HTERT RPE-1 (cell line): ENCODE data around the gene MLLT11.

Experiments
- in situ Hi-C: fragments of 300-500 bp; cut with MboI; formaldehyde crosslinking; loops from 4 replicates; pipeline ENCODE4 v1.14.3; 2020; ENCODE audit warnings: low sequenced_read_pairs

The MLLT11 gene

GRCh38 chr1:151060007-151060656 is at the start of gene MLLT11:
TSS of gene MLLT11 (plus strand) at chr1:151060397. CDS start at chr1:151067225, 6,828 bp downstream.
- in situ Hi-C loops: no loop called here

GRCh38 chr1:151011154-151011850 is 48.9 kb upstream of the MLLT11 start:
- in situ Hi-C loops: no loop called here

- in situ Hi-C loops: no loop called here
Observed at GRCh38 chr1:151012684-151013471, 47.3 kb upstream of the MLLT11 start.

DNA sequence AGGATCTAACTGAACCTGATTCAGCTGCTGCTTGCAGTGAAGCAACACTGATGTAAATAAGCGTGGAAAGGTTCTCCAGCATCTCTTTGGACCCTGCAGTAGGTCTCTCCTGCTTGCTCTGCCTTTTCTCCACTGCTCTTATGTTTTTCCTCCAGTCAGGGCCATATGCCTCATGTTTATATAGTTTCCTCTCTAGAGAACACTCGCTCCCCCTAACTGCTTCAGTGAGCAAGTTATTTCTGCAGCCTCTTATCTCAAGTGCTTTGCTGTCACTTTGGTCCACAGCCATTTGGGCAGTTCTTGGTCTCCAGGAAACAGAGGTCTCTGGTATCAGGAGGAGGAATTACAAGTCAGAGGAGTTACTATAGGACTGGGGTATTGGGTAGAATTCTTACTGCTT is 46.7 kb upstream of the MLLT11 start:
- in situ Hi-C loops: no loop called here

GRCh38 chr1:151024540-151025146 is 35.6 kb upstream of the MLLT11 start:
- in situ Hi-C loops: no loop called here

GRCh38 chr1:151026460-151026859 is 33.7 kb upstream of the MLLT11 start:
- in situ Hi-C loops: no loop called here

GRCh38 chr1:151032164-151032563 is 28.0 kb upstream of the MLLT11 start:
- in situ Hi-C loops: no loop called here

DNA sequence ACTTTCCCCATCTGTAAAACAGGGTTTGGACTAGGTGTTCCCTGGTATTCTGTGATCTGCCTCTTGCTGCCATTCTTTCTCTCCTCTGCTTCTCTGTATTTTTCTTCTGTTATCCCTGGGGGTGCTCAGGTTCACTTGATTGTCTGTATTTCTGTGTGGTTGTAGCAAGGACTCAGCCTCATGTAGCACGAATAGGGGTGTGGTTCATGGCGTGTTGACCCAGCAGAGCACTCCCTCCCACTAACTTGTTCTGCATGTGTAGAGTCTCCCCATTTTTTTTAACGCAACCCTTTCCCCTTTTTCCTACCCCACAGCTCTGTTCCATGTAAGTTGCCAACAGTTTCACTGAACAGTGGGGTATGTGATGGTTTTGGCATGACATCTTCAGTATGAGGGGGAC is 25.0 kb upstream of the MLLT11 start:
- in situ Hi-C loops: no loop called here

GRCh38 chr1:151036356-151036755 is 23.8 kb upstream of the MLLT11 start, which contains the start of gene BNIPL:
TSS of gene BNIPL (plus strand) at chr1:151036586. CDS start at chr1:151036726, 140 bp downstream.
- in situ Hi-C loops: no loop called here

- in situ Hi-C loops: no loop called here
Observed at GRCh38 chr1:151037032-151037431, 23.2 kb upstream of the MLLT11 start.

- in situ Hi-C loops: no loop called here
Observed at GRCh38 chr1:151039521-151039920, 20.7 kb upstream of the MLLT11 start.

DNA sequence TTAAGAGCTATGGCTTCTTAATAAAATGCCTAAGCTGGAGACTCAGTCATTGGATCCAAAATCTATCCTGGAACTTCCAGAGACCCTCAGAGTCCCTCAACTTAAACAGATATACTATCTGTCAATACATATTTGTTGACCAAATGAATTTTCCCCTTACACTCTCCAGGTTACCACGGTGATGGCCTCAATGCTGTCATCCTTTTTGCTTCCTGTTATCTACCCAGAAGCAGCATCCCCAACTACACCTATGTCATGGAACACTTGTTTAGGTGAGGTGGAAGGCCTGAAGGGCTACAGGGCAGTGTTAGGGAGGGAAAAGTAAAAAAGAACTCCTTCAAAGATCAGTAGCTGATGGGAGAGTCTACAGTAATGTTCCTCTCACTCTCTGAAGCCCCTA is 17.0 kb upstream of the MLLT11 start:
- in situ Hi-C loops: no loop called here

GRCh38 chr1:151047591-151047924 is 12.6 kb upstream of the MLLT11 start, which contains the start of gene C1orf56:
TSS of gene C1orf56 (plus strand) at chr1:151047751. CDS start at chr1:151047848, 97 bp downstream.
- in situ Hi-C loops: no loop called here

GRCh38 chr1:151047925-151048644 is 12.1 kb upstream of the MLLT11 start:
- in situ Hi-C loops: no loop called here

DNA sequence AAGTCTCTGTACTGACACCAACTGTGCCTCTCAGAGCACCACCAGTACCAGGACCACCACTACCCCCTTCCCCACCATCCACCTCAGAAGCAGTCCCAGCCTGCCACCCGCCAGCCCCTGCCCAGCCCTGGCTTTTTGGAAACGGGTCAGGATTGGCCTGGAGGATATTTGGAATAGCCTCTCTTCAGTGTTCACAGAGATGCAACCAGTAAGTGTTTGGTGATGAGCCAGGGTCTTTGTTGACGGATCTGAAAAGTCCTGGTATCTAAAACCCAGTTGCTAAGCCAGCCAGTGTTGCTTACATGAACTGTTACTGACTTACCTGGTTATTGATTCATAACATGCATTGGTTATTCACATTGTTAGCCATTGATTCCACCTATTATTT is 11.6 kb upstream of the MLLT11 start:
- in situ Hi-C loops: no loop called here

DNA sequence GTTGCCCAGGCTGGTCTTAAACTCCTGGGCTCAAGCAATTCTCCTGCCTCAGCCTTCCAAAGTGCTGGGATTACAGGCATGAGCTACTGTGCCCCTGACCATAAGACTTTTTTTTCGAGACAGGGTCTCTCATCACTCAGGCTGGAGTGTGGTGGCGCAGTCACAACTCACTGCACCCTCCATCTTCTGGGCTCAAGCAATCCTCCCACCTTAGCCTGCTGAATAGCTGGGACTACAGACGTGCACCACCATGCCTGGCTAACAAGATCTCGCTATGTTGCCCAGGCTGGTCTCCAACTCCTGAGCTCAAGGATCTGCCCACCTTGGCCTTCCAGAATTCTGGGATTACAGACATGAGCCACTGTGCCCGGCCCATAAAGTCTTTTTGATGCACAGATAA is 10.7 kb upstream of the MLLT11 start:
- in situ Hi-C loops: no loop called here

DNA sequence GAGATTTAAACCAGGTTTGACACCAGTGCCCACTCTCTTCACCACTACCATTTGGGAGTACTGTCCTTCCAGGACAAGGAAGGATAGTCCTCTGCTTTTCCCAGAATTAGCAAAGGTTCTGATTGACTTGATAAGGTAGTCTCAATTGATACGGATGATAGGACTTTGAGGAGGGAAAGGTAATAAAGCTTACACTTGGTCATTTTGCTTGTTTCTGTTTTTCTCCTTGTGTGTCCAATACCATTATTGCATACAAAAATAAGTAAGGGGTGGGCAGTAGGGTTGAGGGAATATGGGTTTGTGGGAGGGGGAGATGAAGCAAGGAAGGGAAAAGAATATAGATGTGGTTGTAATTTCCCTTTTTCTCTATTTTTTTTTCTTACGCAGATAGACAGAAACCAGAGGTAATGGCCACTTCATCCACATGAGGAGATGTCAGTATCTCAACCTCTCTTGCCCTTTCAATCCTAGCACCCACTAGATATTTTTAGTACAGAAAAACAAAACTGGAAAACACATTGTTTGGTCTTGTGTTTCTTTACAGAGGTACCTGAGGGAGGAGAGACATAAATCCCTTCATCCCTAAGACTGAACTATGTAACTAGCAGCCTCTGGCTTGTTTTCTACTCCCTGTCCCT is 10.0 kb upstream of the MLLT11 start:
- in situ Hi-C loops: no loop called here

DNA sequence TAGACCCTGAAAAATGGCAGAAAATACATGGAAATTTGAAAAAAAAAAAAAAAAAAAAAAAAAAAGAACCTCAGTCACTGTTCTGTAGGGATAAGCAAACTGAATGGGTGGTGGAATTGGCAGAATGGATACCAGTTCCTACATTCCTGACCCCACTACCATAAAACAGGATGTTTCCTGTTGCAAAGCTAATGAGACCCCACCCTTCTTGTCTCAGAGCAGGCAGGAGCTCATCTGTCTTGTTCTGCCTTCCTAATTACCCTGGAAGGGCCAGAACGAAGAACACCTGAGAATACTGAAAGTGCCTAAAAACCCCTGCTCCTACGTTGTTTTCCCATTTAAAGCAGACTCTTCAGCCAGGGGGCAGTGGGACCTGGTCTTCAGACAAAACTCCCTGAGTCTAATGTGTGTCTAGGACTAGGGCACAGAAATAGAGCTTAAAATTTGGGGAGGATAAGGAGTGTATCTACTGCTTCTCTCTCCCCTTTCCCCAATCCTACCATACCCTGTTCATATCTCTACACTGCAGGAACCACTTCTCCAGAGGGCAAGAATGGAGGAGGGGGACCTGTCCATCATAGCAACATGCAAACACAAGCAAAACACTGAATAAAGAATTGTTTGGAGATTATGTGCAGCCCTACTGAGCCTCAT is 8.7 kb upstream of the MLLT11 start:
- in situ Hi-C loops: no loop called here

DNA sequence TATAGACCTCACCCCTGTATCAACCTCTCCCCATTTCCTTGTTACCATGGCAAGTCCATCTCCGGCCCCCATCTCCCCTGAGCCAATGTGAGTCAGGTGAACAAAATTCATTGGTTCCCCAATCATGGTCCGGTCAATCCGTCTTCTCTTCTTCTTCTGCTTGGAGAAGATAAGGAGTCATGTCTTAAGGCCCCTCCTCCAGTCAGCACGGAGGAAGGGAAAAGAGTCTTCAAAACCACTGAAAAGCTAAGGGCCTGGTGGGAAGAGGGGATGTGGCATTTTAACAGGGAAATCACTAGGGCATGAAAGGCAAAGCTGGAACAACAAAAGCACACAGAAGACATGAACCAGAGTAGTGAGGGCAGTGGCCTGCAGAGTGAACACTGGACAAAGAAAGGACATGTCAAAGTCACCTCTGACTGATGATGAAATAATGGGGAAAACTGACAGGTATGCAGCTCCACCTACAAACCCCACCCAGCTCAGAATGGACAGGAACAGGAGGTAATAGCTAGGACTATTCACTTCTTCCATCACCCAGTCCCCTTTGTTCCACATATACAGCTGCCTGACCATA is 5.1 kb upstream of the MLLT11 start:
- in situ Hi-C loops: no loop called here
